Panc1 (cell line): ENCODE data around the gene NAA40. TPM values are rescaled to one million over a fixed set of nuclear protein-coding genes. Genes with fewer than 3 reads are reported as not detected.
A peak's percentile ranks its signal among the peaks of the same experiment; 100 is the strongest.

Source experiments
- ATAC-seq: fragments of 200-7000 bp; cut with Tn5 transposase; 2 replicates; pipeline ENCODE4 v1.9.1; 2020; ENCODE audit warnings: mild to moderate bottlenecking, moderate library complexity
- BruUV-seq: library from RNA; stranded (reverse); fragments of 400-500 nt; replicated peaks from 2 replicates; lab custom pipeline; 2021; lab: Mats Ljungman, UMichigan
- CTCF ChIA-PET: fragments of 300-600 bp; sonication (Branson Sonifier 250); formaldehyde crosslinking; loops from one replicate; lab custom pipeline; 2022; ENCODE audit warnings: antibody characterized with exemption; lab: Charles Lee
- POLR2A ChIA-PET: fragments of 300-600 bp; sonication (Branson Sonifier 250); formaldehyde crosslinking; loops from one replicate; lab custom pipeline; 2022; ENCODE audit warnings: antibody characterized with exemption; lab: Charles Lee
- DNase-seq: peaks from one replicate; pipeline ENCODE4 v3.0.0-alpha.2; 2010; ENCODE audit warnings: low read depth, low spot score
- H3K27ac ChIP-seq: 2 replicates; pipeline ENCODE4 v1.5.1; 2011; ENCODE audit warnings: mild to moderate bottlenecking, low read length, inconsistent platforms
- H3K27me3 ChIP-seq: fragments of 200-500 bp; sonication (Bioruptor generic); 2 replicates; pipeline ENCODE4 v1.6.0; 2014; ENCODE audit warnings: low read length, inconsistent platforms; ENCODE audit not compliant: control insufficient read depth, insufficient read depth
- H3K36me3 ChIP-seq: fragments of 200-500 bp; sonication (Bioruptor generic); 2 replicates; pipeline ENCODE4 v1.5.1; 2014; ENCODE audit warnings: inconsistent platforms, mild to moderate bottlenecking, low read length, moderate library complexity; ENCODE audit not compliant: control insufficient read depth, insufficient read depth
- H3K4me1 ChIP-seq: 2 replicates; pipeline ENCODE4 v1.5.1; 2011; ENCODE audit warnings: inconsistent platforms, mild to moderate bottlenecking, low read length, moderate library complexity; ENCODE audit not compliant: control insufficient read depth, insufficient read depth
- H3K4me3 ChIP-seq, 2 experiments: 2 replicates each; pipeline ENCODE4 v1.5.1; 2011 to 2012; ENCODE audit warnings: low read depth in 2 of 2, low read length in 2 of 2, mild to moderate bottlenecking in 2 of 2, inconsistent platforms in 1 of 2, moderate library complexity in 1 of 2
- H3K9me3 ChIP-seq: fragments of 200-500 bp; sonication (Bioruptor generic); 2 replicates; pipeline ENCODE4 v1.5.1; 2014; ENCODE audit warnings: low read depth, mild to moderate bottlenecking, inconsistent platforms, low read length, moderate library complexity; ENCODE audit not compliant: control insufficient read depth, insufficient read depth
- POLR2AphosphoS5 ChIP-seq: IDR thresholded peaks from 2 replicates; pipeline ENCODE4 v1.6.1; 2012; ENCODE audit warnings: mild to moderate bottlenecking, low read depth, low read length, moderate library complexity
- SIN3A ChIP-seq: IDR thresholded peaks from 2 replicates; pipeline ENCODE4 v1.6.1; 2012; ENCODE audit warnings: low read depth, mild to moderate bottlenecking, low read length, moderate library complexity, borderline replicate concordance; ENCODE audit not compliant: insufficient read depth
- TCF7L2 ChIP-seq: IDR thresholded peaks from 2 replicates; pipeline ENCODE4 v1.6.1; 2011; ENCODE audit warnings: mild to moderate bottlenecking, low read depth, low read length, inconsistent platforms
- in situ Hi-C: cut with HindIII; loops from 2 replicates; pipeline ENCODE4 v1.10.0; 2016; ENCODE audit warnings: low sequenced_read_pairs, low pct_unique_long_range_greater_than_20kb
- intact Hi-C: fragments of 100-400 bp; cut with micrococcal nuclease; formaldehyde crosslinking; loops from one replicate; pipeline ENCODE4 v1.10.0; 2022; ENCODE audit not compliant: unreplicated experiment
- total RNA-seq: library from RNA; stranded (reverse); gene quantifications from one replicate; pipeline ENCODE4 v1.2.1, GENCODE V29; 2021; ENCODE audit not compliant: unreplicated experiment
- TF ChIP-seq, protein P1 (sequence below): fragments of 450-650 bp; IDR thresholded peaks from 2 replicates; pipeline ENCODE4 v1.5.1; 2017; ENCODE audit warnings: mild to moderate bottlenecking
- TF ChIP-seq, protein P2 (sequence below), 2 experiments: IDR thresholded peaks; 2 replicates each; pipeline ENCODE4 v1.6.1; 2011 to 2012; ENCODE audit warnings: low read depth in 2 of 2, control low read depth in 1 of 2, low read length in 1 of 2, mild to moderate bottlenecking in 1 of 2, moderate library complexity in 1 of 2; ENCODE audit not compliant: insufficient read depth in 1 of 2

NAA40 gene
- total RNA-seq, 1 experiment from 2014 or later: 43.2 TPM

DNA sequence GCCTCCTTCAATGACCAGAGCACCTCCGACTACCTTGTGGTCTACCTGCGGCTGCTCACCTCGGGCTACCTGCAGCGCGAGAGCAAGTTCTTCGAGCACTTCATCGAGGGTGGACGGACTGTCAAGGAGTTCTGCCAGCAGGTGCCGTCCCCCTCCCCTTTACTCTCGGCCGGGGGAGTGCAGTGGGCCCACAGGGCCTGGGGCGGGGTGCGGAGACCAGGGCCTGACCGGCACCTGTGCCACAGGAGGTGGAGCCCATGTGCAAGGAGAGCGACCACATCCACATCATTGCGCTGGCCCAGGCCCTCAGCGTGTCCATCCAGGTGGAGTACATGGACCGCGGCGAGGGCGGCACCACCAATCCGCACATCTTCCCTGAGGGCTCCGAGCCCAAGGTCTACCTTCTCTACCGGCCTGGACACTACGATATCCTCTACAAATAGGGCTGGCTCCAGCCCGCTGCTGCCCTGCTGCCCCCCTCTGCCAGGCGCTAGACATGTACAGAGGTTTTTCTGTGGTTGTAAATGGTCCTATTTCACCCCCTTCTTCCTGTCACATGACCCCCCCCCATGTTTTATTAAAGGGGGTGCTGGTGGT lies 58.4 kb downstream of the NAA40 start:
- in situ Hi-C loops: no loop called here
- ATAC-seq (no peak), DNase-seq (no peak)
- ChIA-PET POLR2A (interaction anchor here (0.7 kb wide), 1 partner anchor 150 kb away, joined by 9 read pairs; no protein-coding TSS in a partner anchor), CTCF (no interaction called here)
- Histone ChIP-seq H3K9me3 (no peaks in the 10 kb centered on the region), H3K36me3 (peaks cover 2% of the 10 kb centered on the region; the same call in 1 of the 2 replicates), H3K27ac (no peak overlapping the region), H3K4me3 (no peak overlapping the region), H3K27me3 (no peaks in the 10 kb centered on the region), H3K4me1 (peaks cover 30% of the 10 kb centered on the region)
- TSS peak; percentile 72 for BruUV-seq
- no peak for TF ChIP-seq POLR2AphosphoS5
- TF ChIP-seq, protein P1, sequence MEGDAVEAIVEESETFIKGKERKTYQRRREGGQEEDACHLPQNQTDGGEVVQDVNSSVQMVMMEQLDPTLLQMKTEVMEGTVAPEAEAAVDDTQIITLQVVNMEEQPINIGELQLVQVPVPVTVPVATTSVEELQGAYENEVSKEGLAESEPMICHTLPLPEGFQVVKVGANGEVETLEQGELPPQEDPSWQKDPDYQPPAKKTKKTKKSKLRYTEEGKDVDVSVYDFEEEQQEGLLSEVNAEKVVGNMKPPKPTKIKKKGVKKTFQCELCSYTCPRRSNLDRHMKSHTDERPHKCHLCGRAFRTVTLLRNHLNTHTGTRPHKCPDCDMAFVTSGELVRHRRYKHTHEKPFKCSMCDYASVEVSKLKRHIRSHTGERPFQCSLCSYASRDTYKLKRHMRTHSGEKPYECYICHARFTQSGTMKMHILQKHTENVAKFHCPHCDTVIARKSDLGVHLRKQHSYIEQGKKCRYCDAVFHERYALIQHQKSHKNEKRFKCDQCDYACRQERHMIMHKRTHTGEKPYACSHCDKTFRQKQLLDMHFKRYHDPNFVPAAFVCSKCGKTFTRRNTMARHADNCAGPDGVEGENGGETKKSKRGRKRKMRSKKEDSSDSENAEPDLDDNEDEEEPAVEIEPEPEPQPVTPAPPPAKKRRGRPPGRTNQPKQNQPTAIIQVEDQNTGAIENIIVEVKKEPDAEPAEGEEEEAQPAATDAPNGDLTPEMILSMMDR: no peak; the same call in 1 of the 2 replicates
- TF ChIP-seq, protein P2, sequence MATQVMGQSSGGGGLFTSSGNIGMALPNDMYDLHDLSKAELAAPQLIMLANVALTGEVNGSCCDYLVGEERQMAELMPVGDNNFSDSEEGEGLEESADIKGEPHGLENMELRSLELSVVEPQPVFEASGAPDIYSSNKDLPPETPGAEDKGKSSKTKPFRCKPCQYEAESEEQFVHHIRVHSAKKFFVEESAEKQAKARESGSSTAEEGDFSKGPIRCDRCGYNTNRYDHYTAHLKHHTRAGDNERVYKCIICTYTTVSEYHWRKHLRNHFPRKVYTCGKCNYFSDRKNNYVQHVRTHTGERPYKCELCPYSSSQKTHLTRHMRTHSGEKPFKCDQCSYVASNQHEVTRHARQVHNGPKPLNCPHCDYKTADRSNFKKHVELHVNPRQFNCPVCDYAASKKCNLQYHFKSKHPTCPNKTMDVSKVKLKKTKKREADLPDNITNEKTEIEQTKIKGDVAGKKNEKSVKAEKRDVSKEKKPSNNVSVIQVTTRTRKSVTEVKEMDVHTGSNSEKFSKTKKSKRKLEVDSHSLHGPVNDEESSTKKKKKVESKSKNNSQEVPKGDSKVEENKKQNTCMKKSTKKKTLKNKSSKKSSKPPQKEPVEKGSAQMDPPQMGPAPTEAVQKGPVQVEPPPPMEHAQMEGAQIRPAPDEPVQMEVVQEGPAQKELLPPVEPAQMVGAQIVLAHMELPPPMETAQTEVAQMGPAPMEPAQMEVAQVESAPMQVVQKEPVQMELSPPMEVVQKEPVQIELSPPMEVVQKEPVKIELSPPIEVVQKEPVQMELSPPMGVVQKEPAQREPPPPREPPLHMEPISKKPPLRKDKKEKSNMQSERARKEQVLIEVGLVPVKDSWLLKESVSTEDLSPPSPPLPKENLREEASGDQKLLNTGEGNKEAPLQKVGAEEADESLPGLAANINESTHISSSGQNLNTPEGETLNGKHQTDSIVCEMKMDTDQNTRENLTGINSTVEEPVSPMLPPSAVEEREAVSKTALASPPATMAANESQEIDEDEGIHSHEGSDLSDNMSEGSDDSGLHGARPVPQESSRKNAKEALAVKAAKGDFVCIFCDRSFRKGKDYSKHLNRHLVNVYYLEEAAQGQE (IDR thresholded peaks at IDR 0.05; ENCODE audit: insufficient read depth in 1 of 2, low read depth in 2 of 2, low read length in 1 of 2): no peak
- TF ChIP-seq SIN3A: no peak
- TF ChIP-seq TCF7L2: no peak
- intact Hi-C loops: no loop called here

DNA sequence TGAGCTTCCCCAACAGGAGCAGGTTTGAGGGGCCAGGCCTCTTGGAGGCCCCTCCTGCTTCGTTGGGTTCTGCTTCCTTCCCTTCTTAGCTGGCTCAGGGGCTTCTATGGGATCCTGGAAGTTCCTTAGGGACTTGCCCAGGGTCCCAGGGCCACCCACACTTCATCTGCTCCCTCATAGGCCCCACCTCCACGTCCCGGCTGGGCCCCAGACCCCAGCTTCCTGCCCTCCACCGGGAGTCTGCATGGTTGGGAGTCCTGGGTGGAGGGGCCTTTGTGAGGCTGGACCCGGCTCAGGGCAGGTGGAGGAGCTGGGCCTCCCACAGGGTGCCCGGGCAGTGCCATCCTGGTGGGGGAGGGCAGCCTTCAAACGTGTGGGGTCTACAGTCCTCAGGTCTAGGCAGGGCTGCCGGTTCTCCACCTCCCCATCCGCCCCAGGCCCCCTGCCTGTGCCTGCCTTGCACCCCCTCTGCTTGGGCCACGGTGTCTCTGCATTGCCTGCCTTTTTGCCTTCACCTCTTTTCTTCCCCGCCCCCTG lies 59.1 kb downstream of the NAA40 start:
- H3K9me3 ChIP-seq: no peaks in the 10 kb centered on the region
- ATAC-seq: no peak
- CTCF ChIA-PET: interaction anchor here (0.6 kb wide), 1 partner anchor 158 kb away, joined by 5 read pairs; no protein-coding TSS in a partner anchor
- intact Hi-C loops: no loop called here
- POLR2A ChIA-PET: interaction anchor here (0.7 kb wide), 1 partner anchor 150 kb away, joined by 9 read pairs; no protein-coding TSS in a partner anchor
- peaks cover 37% of the 10 kb centered on the region for H3K4me1 ChIP-seq
- no peaks in the 10 kb centered on the region for H3K27me3 ChIP-seq
- in situ Hi-C loops: no loop called here
- DNase-seq: no peak
- no TSS peak for BruUV-seq
- H3K4me3 ChIP-seq: no peak overlapping the region
- no peak for TF ChIP-seq POLR2AphosphoS5
- TF ChIP-seq, protein P2 (IDR thresholded peaks at IDR 0.05; ENCODE audit: insufficient read depth in 1 of 2, low read depth in 2 of 2, low read length in 1 of 2): no peak
- TF ChIP-seq, protein P1: no peak
- TF ChIP-seq SIN3A: no peak
- no peak for TF ChIP-seq TCF7L2
- H3K27ac ChIP-seq: no peak overlapping the region
- peaks cover 2% of the 10 kb centered on the region; the same call in 1 of the 2 replicates for H3K36me3 ChIP-seq
